ENCODE data around the gene PRDX3. TPM values are rescaled to one million over a fixed set of nuclear protein-coding genes. Genes with fewer than 3 reads are reported as not detected.

The PRDX3 gene
- total RNA-seq, 1 donor from 2014 or later: 83.2 TPM

DNA sequence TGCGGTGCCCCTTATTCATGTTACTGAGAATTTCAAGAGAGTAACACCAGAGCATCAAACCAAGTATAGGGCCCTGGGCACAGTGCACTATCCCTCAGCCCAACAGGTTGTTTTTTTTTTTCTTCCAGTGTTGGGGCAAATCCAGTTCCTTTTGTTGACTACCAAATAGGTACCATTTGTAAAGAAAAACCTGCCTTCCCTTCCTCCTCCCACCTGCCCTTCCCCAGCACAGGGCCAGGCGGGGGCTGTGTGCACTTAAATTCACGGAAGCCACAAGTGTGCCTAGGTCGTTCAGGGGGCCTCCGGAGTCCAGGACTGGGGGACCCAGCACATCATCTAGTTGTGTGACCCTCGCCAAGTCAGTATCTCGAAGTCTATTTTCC lies 12.5 kb downstream of the PRDX3 start:
- no peak for DNase-seq (ENCODE audit: extremely low spot score in 2 of 2)

DNA sequence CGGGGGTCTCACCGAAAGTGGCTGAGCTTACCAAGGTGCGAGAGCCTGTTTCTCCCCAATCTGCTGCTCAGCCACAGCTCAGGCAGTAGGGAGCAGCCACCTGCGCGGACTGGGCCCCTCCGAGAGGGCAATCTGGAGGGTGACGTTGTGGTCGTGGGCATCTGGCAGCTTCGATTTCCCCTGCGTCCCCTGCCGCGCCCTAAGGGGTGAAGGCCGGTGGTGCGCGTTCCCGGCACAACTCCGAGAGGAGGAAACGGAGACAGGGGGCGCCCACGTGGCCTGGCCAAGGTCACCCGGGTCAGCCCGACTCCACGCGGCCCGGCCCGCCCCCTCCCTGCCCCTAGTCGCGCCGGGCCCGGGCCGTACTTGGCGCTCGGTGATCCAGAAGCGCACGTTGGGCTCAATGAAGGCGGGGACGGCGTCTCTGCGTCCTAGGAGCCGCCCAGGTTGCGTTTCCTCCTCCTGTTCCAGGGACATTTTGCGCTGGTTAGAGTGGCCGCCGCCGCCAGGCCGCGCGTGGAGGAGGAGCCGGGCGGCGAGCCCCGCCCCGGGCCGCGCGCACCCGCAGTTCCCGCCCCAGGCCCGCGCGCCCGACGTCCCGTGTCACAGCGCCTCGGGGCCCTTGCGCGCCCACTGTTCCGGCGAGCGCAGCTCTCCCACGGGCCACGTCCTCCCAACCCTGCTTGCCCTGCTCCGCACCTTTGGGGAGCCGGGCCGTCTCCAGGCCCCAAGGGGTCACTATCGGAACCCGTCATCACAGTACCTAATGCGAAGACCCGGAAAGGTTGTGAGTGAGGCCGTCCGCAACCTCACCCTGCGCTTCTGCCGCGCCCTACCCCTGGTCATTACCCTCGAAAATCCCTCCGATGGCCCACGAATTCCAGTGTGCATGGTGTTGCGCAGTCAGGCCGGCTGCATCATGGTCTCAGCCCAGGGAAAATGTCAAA lies 13.2 kb downstream of the PRDX3 start, which contains the start of gene SFXN4:
Gene SFXN4 (minus strand): TSS at position 544 of the 947 bp plus-strand sequence. CDS start 67 bp downstream, at position 477.
- Histone ChIP-seq H3K27me3 (no peaks in the 10 kb centered on the region), H3K27ac (peak within 1 kb of the TSS; percentile 86), H3K4me1 (peaks cover 18% of the 10 kb centered on the region), H3K36me3 (peaks cover 0 to 20% of the 10 kb centered on the region in 2 donors), H3K4me3 (peak within 1 kb of the TSS; percentile 75 to 78), H3K9me3 (no peaks in the 10 kb centered on the region)
- DNase-seq (ENCODE audit: extremely low spot score in 2 of 2): no peak
- intact Hi-C loops (cut with DNase I): no loop called here
- TF ChIP-seq POLR2AphosphoS5 (IDR thresholded peaks at IDR 0.05; ENCODE audit: insufficient read depth in 1 of 2, low read depth in 1 of 2) (peak in 1 of 2 donors; percentile 83), POLR2A (IDR thresholded peaks at IDR 0.05) (peak in 1 of 2 donors; percentile 70)
- TF ChIP-seq, protein P1, sequence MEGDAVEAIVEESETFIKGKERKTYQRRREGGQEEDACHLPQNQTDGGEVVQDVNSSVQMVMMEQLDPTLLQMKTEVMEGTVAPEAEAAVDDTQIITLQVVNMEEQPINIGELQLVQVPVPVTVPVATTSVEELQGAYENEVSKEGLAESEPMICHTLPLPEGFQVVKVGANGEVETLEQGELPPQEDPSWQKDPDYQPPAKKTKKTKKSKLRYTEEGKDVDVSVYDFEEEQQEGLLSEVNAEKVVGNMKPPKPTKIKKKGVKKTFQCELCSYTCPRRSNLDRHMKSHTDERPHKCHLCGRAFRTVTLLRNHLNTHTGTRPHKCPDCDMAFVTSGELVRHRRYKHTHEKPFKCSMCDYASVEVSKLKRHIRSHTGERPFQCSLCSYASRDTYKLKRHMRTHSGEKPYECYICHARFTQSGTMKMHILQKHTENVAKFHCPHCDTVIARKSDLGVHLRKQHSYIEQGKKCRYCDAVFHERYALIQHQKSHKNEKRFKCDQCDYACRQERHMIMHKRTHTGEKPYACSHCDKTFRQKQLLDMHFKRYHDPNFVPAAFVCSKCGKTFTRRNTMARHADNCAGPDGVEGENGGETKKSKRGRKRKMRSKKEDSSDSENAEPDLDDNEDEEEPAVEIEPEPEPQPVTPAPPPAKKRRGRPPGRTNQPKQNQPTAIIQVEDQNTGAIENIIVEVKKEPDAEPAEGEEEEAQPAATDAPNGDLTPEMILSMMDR (IDR thresholded peaks at IDR 0.05): no peak

More for the DNA sequence above, 12.5 kb downstream of the PRDX3 start:
- intact Hi-C loops (cut with DNase I): no loop called here
- Histone ChIP-seq H3K4me1 (peaks cover 18% of the 10 kb centered on the region), H3K36me3 (peaks cover 0 to 25% of the 10 kb centered on the region in 2 donors), H3K9me3 (no peaks in the 10 kb centered on the region), H3K27me3 (no peaks in the 10 kb centered on the region), H3K27ac (peak overlapping the region; percentile 86), H3K4me3 (peak overlapping the region; percentile 75 to 78)
- no peak for TF ChIP-seq POLR2A (IDR thresholded peaks at IDR 0.05)
- no peak for TF ChIP-seq POLR2AphosphoS5 (IDR thresholded peaks at IDR 0.05; ENCODE audit: insufficient read depth in 1 of 2, low read depth in 1 of 2)
- TF ChIP-seq, protein P1 (IDR thresholded peaks at IDR 0.05): no peak

DNA sequence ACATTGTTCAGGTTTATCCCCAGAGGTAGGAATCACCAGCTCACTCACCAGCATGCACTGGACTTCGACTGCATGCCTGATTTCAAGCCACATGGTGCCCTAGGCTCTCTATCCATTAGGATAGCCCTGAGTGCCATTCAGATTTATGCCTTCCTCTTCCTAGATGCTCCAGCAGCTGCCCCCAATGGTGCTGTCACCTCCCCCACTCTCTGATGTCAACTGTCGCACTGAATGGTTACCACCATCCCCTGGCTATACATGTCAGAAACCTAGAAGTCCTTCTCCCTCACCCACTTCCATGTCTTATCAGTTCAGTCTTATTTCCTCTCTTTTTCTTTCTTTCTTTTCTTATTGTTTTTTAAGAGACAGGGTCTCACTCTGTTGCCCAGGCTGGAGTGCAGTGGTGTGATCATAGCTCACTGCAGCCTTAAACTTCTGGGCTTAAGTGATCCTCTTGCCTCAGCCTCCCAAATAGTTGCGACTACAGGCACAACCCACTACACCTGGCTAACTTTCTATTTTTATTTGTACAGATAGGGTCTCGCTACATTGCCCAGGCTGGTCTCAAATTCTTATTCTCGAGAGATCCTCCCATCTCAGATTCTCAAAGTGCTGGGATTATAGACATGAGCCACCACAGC lies 16.0 kb downstream of the PRDX3 start:
- Histone ChIP-seq H3K4me1 (peaks cover 18% of the 10 kb centered on the region), H3K4me3 (no peak overlapping the region), H3K36me3 (peaks cover 0 to 23% of the 10 kb centered on the region in 2 donors), H3K27ac (no peak overlapping the region), H3K27me3 (no peaks in the 10 kb centered on the region), H3K9me3 (no peaks in the 10 kb centered on the region)
- TF ChIP-seq POLR2AphosphoS5 (IDR thresholded peaks at IDR 0.05; ENCODE audit: insufficient read depth in 1 of 2, low read depth in 1 of 2): no peak
- no peak for TF ChIP-seq POLR2A (IDR thresholded peaks at IDR 0.05)
- TF ChIP-seq, protein P1 (IDR thresholded peaks at IDR 0.05): no peak
- intact Hi-C loops (cut with DNase I): no loop called here
- no peak for DNase-seq (ENCODE audit: extremely low spot score in 2 of 2)

DNA sequence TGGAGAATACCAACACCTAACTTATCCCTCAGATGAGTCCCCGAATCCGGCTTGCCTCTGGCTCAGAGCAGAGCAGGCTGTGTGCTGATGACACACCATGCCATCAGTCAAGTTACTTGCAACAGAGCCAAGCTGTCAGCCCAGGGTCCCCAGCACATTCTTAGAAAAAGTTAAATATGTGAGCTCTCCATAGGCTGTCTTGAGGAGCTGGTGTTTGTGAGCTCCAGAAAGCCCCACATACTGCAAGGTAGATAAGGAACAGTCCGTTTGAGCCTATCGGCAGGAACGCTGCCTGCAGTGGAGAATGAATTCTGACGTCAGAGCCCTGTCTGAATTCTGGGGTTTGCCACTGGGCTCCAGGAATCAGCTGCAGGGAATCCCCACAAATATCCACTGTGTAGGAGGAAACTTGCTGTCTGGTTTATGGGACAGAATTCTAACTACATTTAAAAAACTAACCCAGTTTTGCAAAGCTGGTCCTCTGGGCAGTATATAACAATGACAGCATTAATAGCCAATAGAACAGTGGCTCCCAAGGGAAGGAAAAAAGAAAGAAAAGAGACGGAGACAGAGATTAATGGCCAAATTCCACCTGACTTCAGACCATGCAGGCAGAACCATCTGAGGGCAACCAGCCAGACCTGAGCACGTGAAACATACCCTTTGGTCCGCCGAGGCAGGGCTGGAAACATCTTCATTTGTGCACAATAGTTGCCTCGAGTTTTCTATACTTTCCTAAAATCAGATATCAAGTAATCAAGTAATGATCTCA lies 16.7 kb downstream of the PRDX3 start:
- H3K27ac ChIP-seq: no peak overlapping the region
- intact Hi-C loops (cut with DNase I): no loop called here

More for the DNA sequence above, 16.7 kb downstream of the PRDX3 start:
- Histone ChIP-seq H3K4me1 (peaks cover 18% of the 10 kb centered on the region), H3K27me3 (no peaks in the 10 kb centered on the region), H3K9me3 (no peaks in the 10 kb centered on the region), H3K36me3 (peaks cover 0 to 25% of the 10 kb centered on the region in 2 donors), H3K4me3 (no peak overlapping the region)
- TF ChIP-seq, protein P1 (IDR thresholded peaks at IDR 0.05): no peak
- TF ChIP-seq POLR2A (IDR thresholded peaks at IDR 0.05): no peak
- no peak for TF ChIP-seq POLR2AphosphoS5 (IDR thresholded peaks at IDR 0.05; ENCODE audit: insufficient read depth in 1 of 2, low read depth in 1 of 2)
- DNase-seq (ENCODE audit: extremely low spot score in 2 of 2): no peak
